ENCODE data around the gene C2orf81. TPM values are rescaled to one million over a fixed set of nuclear protein-coding genes. Genes with fewer than 3 reads are reported as not detected.

C2orf81 gene
- total and polyA plus RNA-seq, 2 of the 4 experiments (the other 2 are of a cell fraction) = 0.18 to 0.74 TPM

- H4K5ac ChIP-seq (ENCODE audit: low read depth, low read length) = no peak overlapping the region
- CTCF ChIA-PET = no interaction called here
- H3K9ac ChIP-seq (ENCODE audit: low read depth, low read length) = no peak overlapping the region
- H4K8ac ChIP-seq (ENCODE audit: low read depth in 2 of 2, low read length in 2 of 2) = no peak overlapping the region
- dilution Hi-C loops (cut with HindIII; ENCODE audit: low sequenced_read_pairs, unreplicated experiment) (no loop called here), in situ Hi-C loops (cut with MboI; ENCODE audit: low sequenced_read_pairs) (no loop called here), intact Hi-C loops (cut with micrococcal nuclease) (no loop called here)
- H3K27me3 ChIP-seq (ENCODE audit: control insufficient read depth, insufficient read depth, low read length) = no peaks in the 10 kb centered on the region
- H2BK15ac ChIP-seq (ENCODE audit: low read depth, low read length) = no peak overlapping the region
- no peak overlapping the region for H3K4ac ChIP-seq (ENCODE audit: low read depth, low read length)
- 40% methylated on average over 1 of the region's 5 CpGs; no CpG with 5 or more reads in 1 of the 2 experiments for WGBS, 2 experiments (ENCODE audit: extremely low coverage in 2 of 2, insufficient read length in 1 of 2)
- ATAC-seq (ENCODE audit: low read depth) (no peak), DNase-seq (no peak)
- no peak overlapping the region for H3K14ac ChIP-seq (replicated peaks; ENCODE audit: low read depth, low read length)
- H2BK5ac ChIP-seq (ENCODE audit: low read depth, low read length, poor library complexity, severe bottlenecking) = no peak overlapping the region
- H3K23ac ChIP-seq (ENCODE audit: low read depth, low read length) = no peak overlapping the region
- no TSS peak for BruUV-seq (replicated peaks)
- no peak overlapping the region for H2AK9ac ChIP-seq (replicated peaks; ENCODE audit: low read depth, low read length, poor library complexity)
- H3K9me3 ChIP-seq (ENCODE audit: control insufficient read depth, insufficient read depth, low read length) = no peaks in the 10 kb centered on the region
- 0 out of 2 replicates have a peak, but pooled peaks cover 3% of the 10 kb centered on the region for H4K20me1 ChIP-seq (ENCODE audit: insufficient read depth, low read length)
- H3K4me1 ChIP-seq (ENCODE audit: control insufficient read depth, insufficient read depth, low read length) = no peaks in the 10 kb centered on the region
- no peak overlapping the region for H3K4me3 ChIP-seq (ENCODE audit: insufficient read depth, low read depth, low read length)
- no peak overlapping the region for H4K91ac ChIP-seq (ENCODE audit: insufficient read depth, low read depth, low read length)
- H3K18ac ChIP-seq (ENCODE audit: low read depth, low read length) = no peak overlapping the region
- H3K36me3 ChIP-seq (ENCODE audit: control insufficient read depth, insufficient read depth, low read length) = peaks cover 69% of the 10 kb centered on the region
- no peak overlapping the region for H3K4me2 ChIP-seq (ENCODE audit: low read depth, low read length)
- H2AK5ac ChIP-seq (ENCODE audit: low read depth, low read length) = no peak overlapping the region
- H3K56ac ChIP-seq (ENCODE audit: extremely low read depth, insufficient read depth, low read length) = no peak overlapping the region
- H2BK120ac ChIP-seq (ENCODE audit: low read depth, low read length) = no peak overlapping the region
- peaks cover 4% of the 10 kb centered on the region; the same call in 1 of the 2 replicates for H3K9me1 ChIP-seq (ENCODE audit: insufficient read depth, low read length)
- no peak overlapping the region for H2AFZ ChIP-seq (replicated peaks; ENCODE audit: low read length, poor library complexity)
- H3K27ac ChIP-seq (ENCODE audit: insufficient read depth, low read length) = no peak overlapping the region
- no peak overlapping the region for H2BK20ac ChIP-seq (ENCODE audit: low read depth, low read length)
- POLR2A ChIA-PET (ENCODE audit: unreplicated experiment) = no interaction called here
- peaks cover 0 to 5% of the 10 kb centered on the region in 2 experiments; a peak in 2 of 4 replicates for H3K79me1 ChIP-seq (ENCODE audit: low read depth in 1 of 2, low read length in 2 of 2)
- no peak for TF ChIP-seq POLR2A (IDR thresholded peaks at IDR 0.05; ENCODE audit: low read depth, low read length)
- TF ChIP-seq MAZ (IDR thresholded peaks at IDR 0.05; ENCODE audit: borderline replicate concordance, low read depth, low read length) = no peak
- TF ChIP-seq BHLHE40 (IDR thresholded peaks at IDR 0.05; ENCODE audit: low read depth, low read length) = no peak
- no peak for TF ChIP-seq USF2 (IDR thresholded peaks at IDR 0.05; ENCODE audit: low read depth, low read length)
- no peak for TF ChIP-seq RCOR1 (IDR thresholded peaks at IDR 0.05; ENCODE audit: insufficient replicate concordance, low read length)
- no peak for TF ChIP-seq RFX5 (IDR thresholded peaks at IDR 0.05; ENCODE audit: low read depth, low read length)
- no peak for TF ChIP-seq SMC3 (IDR thresholded peaks at IDR 0.05; ENCODE audit: low read depth, low read length)
- no peak for TF ChIP-seq NFE2L2 (IDR thresholded peaks at IDR 0.05; ENCODE audit: low read depth, low read length)
- TF ChIP-seq CTCF (conservative IDR thresholded peaks at IDR 0.05; ENCODE audit: low read depth, low read length) = no peak
- no peak for TF ChIP-seq RAD21 (IDR thresholded peaks at IDR 0.05; ENCODE audit: low read length)
- TF ChIP-seq MXI1 (IDR thresholded peaks at IDR 0.05; ENCODE audit: borderline replicate concordance, low read depth, low read length) = no peak
- no peak for TF ChIP-seq CHD1 (IDR thresholded peaks at IDR 0.05; ENCODE audit: low read depth, low read length)
- no peak for TF ChIP-seq ELK1 (IDR thresholded peaks at IDR 0.05; ENCODE audit: borderline replicate concordance, low read depth, low read length)
- TF ChIP-seq FOS (IDR thresholded peaks at IDR 0.05; ENCODE audit: low read depth, low read length) = no peak
Measured at GRCh38 chr2:74428675-74429074, 7.3 kb upstream of the C2orf81 start.

Measured in IMR-90 (cell line).